Large intestine (tissue), 1 donor: Measurements from ENCODE around the gene CYP4F11. TPM values are rescaled to one million over a fixed set of nuclear protein-coding genes. Genes with fewer than 3 reads are reported as not detected.

Experiments
- polyA plus RNA-seq: library from polyadenylated mRNA; unstranded; fragments of 120-200 nt; gene quantifications from one replicate; pipeline ENCODE4 v1.2.1, GENCODE V29; 2013

Gene CYP4F11
- polyA plus RNA-seq, 1 donor = 0.18 TPM

Other genes with a start within 250 kb of the CYP4F11 start
- gene OR10H2, start 206.5 kb downstream of the CYP4F11 start, polyA plus RNA-seq = not detected
- not detected for gene OR10H3, start 196.5 kb downstream of the CYP4F11 start, polyA plus RNA-seq
- not detected for gene OR10H5, start 146.9 kb downstream of the CYP4F11 start, polyA plus RNA-seq
- not detected for gene OR10H1, start 118.9 kb downstream of the CYP4F11 start, polyA plus RNA-seq
- gene CYP4F2, start 36.5 kb downstream of the CYP4F11 start, polyA plus RNA-seq = 1.6 TPM
- gene OR10H4, start 14.5 kb upstream of the CYP4F11 start, polyA plus RNA-seq = not detected
- 223 TPM for gene TPM4, start 142.0 kb upstream of the CYP4F11 start, polyA plus RNA-seq
- gene RAB8A, start 177.4 kb upstream of the CYP4F11 start, polyA plus RNA-seq = 74.1 TPM
- 15.4 TPM for gene HSH2D, start 209.2 kb upstream of the CYP4F11 start, polyA plus RNA-seq
- gene CIB3, start 239.0 kb upstream of the CYP4F11 start, polyA plus RNA-seq = not detected